ENCODE measurements around the gene ARHGAP45.

ARHGAP45 gene

GRCh38 chr19:1093811-1094553 is 27.0 kb downstream of the ARHGAP45 start:
- Histone ChIP-seq H3K27me3 (ENCODE audit: control insufficient read depth, low read length) (no peaks in the 10 kb centered on the region), H3F3A (ENCODE audit: control insufficient read depth, insufficient read depth) (peaks cover 7% of the 10 kb centered on the region; the same call in 1 of the 2 replicates), H4K20me1 (ENCODE audit: control insufficient read depth, insufficient read depth, low read depth, low read length) (peaks cover 15% of the 10 kb centered on the region), H3K79me2 (ENCODE audit: control insufficient read depth, low read length) (peaks cover 43% of the 10 kb centered on the region), H3K4me1 (ENCODE audit: control insufficient read depth, low read length) (peaks cover 33% of the 10 kb centered on the region), H3K9me3 (ENCODE audit: control insufficient read depth, insufficient read depth, low read length) (no peaks in the 10 kb centered on the region), H3K27ac (ENCODE audit: low read depth, low read length) (no peak overlapping the region), H3K9me2 (replicated peaks; ENCODE audit: control insufficient read depth, low read length) (no peaks in the 10 kb centered on the region), H3K4me3 (ENCODE audit: low read length) (peak overlapping the region; percentile 79), H3K4me2 (ENCODE audit: low read length) (peak overlapping the region; percentile 72), H3K36me3 (ENCODE audit: control insufficient read depth, low read length) (peaks cover 48% of the 10 kb centered on the region)
- TF ChIP-seq CTCF (IDR thresholded peaks at IDR 0.05; ENCODE audit: low read depth, low read length, poor library complexity, severe bottlenecking), result no peak
- TF ChIP-seq EZH2phosphoT487 (IDR thresholded peaks at IDR 0.05; ENCODE audit: borderline replicate concordance, low read length), result no peak

- Histone ChIP-seq H3F3A (ENCODE audit: control insufficient read depth, insufficient read depth) (peaks cover 7% of the 10 kb centered on the region; the same call in 1 of the 2 replicates), H3K27me3 (ENCODE audit: control insufficient read depth, low read length) (no peaks in the 10 kb centered on the region), H3K4me2 (ENCODE audit: low read length) (peak overlapping the region; percentile 72), H3K79me2 (ENCODE audit: control insufficient read depth, low read length) (peaks cover 43% of the 10 kb centered on the region), H3K9me3 (ENCODE audit: control insufficient read depth, insufficient read depth, low read length) (no peaks in the 10 kb centered on the region), H3K4me1 (ENCODE audit: control insufficient read depth, low read length) (peaks cover 26% of the 10 kb centered on the region), H4K20me1 (ENCODE audit: control insufficient read depth, insufficient read depth, low read depth, low read length) (peaks cover 15% of the 10 kb centered on the region), H3K27ac (ENCODE audit: low read depth, low read length) (no peak overlapping the region), H3K9me2 (replicated peaks; ENCODE audit: control insufficient read depth, low read length) (no peaks in the 10 kb centered on the region), H3K4me3 (ENCODE audit: low read length) (peak overlapping the region; percentile 79), H3K36me3 (ENCODE audit: control insufficient read depth, low read length) (peaks cover 42% of the 10 kb centered on the region)
- no peak for TF ChIP-seq EZH2phosphoT487 (IDR thresholded peaks at IDR 0.05; ENCODE audit: borderline replicate concordance, low read length)
- no peak for TF ChIP-seq CTCF (IDR thresholded peaks at IDR 0.05; ENCODE audit: low read depth, low read length, poor library complexity, severe bottlenecking)
Observed at GRCh38 chr19:1094655-1094977, 27.6 kb downstream of the ARHGAP45 start.

- Histone ChIP-seq H3K27ac (ENCODE audit: low read depth, low read length) (peak within 1 kb of the TSS; percentile 52), H3K4me1 (ENCODE audit: control insufficient read depth, low read length) (peaks cover 24% of the 10 kb centered on the region), H3K4me3 (ENCODE audit: low read length) (peak within 1 kb of the TSS; percentile 79), H3K9me3 (ENCODE audit: control insufficient read depth, insufficient read depth, low read length) (no peaks in the 10 kb centered on the region), H3K27me3 (ENCODE audit: control insufficient read depth, low read length) (no peaks in the 10 kb centered on the region), H3K79me2 (ENCODE audit: control insufficient read depth, low read length) (peaks cover 43% of the 10 kb centered on the region), H3K9me2 (replicated peaks; ENCODE audit: control insufficient read depth, low read length) (no peaks in the 10 kb centered on the region), H3F3A (ENCODE audit: control insufficient read depth, insufficient read depth) (peaks cover 7% of the 10 kb centered on the region; the same call in 1 of the 2 replicates), H3K36me3 (ENCODE audit: control insufficient read depth, low read length) (peaks cover 40% of the 10 kb centered on the region), H4K20me1 (ENCODE audit: control insufficient read depth, insufficient read depth, low read depth, low read length) (peaks cover 15% of the 10 kb centered on the region), H3K4me2 (ENCODE audit: low read length) (peak within 1 kb of the TSS; percentile 72)
- TF ChIP-seq CTCF (IDR thresholded peaks at IDR 0.05; ENCODE audit: low read depth, low read length, poor library complexity, severe bottlenecking) (no peak), EZH2phosphoT487 (IDR thresholded peaks at IDR 0.05; ENCODE audit: borderline replicate concordance, low read length) (no peak)
Observed at GRCh38 chr19:1094978-1095701, 28.2 kb downstream of the ARHGAP45 start, which contains the start of gene POLR2E. TSS of gene POLR2E (minus strand) at chr19:1095375. CDS start at chr19:1095315, 60 bp downstream.

All from DOHH2 (cell line).